Fibroblast of gingiva (primary cell): ENCODE results near the gene ZNF568.

Source experiments
- DNase-seq: peaks from one replicate; pipeline ENCODE4 v3.0.0-alpha.2; 2011; ENCODE audit warnings: low read depth

Gene ZNF568

GRCh38 chr19:36915992-36916830 is at the start of gene ZNF568, which contains the start of gene ZNF829:
Gene ZNF568, plus strand, starts transcription at chr19:36916332. Its CDS starts 6,439 bp downstream, at chr19:36922771.
Gene ZNF829, minus strand, starts transcription at chr19:36916291. Its CDS starts 1,124 bp downstream, at chr19:36915167.
- peak; percentile 90 for DNase-seq

DNA sequence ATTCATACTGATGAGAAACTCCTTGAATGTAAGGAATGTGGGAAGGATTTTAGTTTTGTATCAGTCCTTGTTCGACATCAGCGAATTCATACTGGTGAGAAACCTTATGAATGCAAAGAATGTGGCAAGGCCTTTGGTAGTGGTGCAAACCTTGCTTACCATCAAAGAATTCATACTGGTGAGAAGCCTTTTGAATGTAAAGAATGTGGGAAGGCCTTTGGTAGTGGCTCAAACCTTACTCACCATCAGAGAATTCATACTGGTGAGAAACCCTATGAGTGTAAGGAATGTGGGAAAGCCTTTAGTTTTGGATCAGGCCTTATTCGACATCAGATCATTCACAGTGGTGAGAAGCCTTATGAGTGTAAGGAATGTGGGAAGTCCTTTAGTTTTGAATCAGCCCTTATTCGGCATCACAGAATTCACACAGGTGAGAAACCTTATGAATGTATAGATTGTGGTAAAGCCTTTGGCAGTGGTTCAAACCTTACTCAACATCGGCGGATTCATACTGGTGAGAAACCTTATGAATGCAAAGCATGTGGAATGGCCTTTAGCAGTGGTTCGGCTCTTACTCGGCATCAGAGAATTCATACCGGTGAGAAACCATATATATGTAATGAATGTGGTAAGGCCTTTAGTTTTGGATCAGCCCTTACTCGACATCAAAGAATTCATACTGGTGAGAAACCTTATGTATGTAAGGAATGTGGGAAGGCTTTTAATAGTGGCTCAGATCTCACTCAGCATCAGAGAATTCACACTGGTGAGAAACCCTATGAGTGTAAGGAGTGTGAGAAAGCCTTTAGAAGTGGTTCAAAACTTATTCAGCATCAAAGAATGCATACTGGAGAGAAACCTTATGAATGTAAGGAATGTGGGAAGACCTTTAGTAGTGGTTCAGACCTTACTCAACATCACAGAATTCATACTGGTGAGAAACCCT is 38.9 kb upstream of the ZNF568 start:
- no peak for DNase-seq

GRCh38 chr19:36891768-36892357 is 24.3 kb upstream of the ZNF568 start:
- no peak for DNase-seq

- DNase-seq, result no peak
Observed at GRCh38 chr19:36894849-36895383, 21.2 kb upstream of the ZNF568 start.

DNA sequence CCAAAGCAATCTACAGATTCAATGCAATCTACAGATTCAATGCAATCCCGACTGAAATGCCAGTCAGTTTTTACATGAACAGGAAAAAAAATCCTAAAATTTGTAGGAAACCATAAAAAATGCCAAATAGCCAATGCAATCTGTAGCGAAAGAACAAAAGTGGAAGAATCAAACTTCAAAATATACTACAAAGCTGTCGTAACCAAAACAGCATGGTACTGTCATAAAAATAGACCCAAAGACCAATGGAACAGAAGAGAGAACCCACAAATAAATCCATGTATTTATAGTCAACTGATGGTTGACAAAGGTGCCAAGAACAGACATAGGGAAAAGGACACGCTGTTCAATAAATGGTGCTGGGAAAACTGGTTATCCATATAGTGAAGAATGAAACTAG is 17.7 kb upstream of the ZNF568 start:
- no peak for DNase-seq

GRCh38 chr19:36916991-36917390 is 859 bp downstream of the ZNF568 start:
- peak; percentile 57 for DNase-seq

DNA sequence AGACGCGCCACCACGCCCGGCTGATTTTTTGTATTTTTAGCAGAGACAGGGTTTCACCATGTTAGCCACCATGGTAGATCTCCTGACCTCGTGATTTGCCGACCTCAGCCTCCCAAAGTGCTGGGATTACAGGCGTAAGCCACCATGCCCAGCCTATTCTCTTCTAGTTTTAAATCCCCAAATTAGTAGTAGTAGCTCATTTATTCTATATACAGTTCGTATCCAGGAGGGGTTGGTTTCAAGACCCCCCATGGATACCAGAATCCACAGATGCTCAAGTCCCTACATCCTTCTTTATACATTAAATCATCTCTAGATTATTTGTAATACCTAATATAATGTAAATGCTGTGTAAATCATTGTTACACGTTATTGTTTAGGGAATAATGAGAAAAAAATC is 2.0 kb downstream of the ZNF568 start:
- no peak for DNase-seq

DNA sequence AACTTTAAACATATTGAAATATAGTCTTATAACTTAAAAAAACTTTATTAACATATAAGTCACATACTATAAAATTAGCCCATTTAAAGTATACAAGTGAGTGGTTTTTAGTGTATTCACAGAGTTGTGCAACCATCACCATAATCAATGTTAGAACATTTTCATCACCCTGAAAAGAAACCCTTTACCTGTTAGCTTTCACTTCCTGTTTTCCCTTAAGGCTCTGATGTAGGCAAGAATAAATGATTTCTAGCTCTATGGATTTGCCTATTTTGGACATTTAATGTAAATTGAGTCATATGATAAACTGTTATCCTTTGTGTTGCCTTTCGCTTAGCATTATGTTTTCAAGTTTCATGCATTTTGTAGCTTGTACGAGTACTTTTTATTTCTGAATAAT is 15.6 kb downstream of the ZNF568 start:
- DNase-seq, result no peak

DNA sequence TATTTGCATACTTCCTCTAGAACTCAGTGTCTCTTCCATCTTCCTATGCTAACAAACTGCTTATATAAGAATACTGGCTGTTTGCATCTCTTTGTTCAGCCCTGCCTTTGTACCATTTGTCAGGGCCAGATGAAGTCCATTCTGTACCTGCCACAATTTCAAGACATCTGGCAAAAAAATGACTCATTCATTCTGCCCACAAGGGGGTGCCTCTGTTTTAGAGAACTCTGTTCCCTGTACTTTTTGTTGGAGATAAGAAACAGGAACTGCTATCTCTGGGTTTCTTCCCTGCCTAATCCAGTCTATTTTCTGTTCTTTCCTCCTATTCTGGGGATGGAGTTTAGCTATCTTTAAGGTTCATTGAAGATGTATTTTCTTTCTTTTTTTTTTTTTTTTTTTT is 23.0 kb downstream of the ZNF568 start:
- DNase-seq, result no peak

GRCh38 chr19:36950335-36951119 is 34.4 kb downstream of the ZNF568 start:
- DNase-seq, result no peak

- DNase-seq, result no peak
Observed at GRCh38 chr19:36962346-36962745, 46.2 kb downstream of the ZNF568 start.

DNA sequence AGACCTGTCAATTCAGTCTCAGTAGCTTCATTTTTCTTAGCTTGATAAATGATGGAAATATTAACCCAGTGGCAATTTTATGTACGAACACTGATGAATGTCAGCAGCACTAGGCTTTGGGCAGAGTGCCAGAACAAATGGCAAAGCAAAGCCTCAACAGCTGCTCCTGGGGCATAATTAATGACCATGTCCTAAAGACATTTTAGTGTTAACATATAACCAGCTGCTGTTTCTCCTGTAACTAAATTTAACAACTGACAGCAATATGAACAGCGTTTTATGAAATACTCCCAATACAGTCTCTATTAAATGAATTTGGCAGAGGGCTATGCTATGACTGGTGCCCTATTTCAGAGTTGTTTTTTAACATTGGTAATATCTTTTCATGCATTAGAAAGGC is 47.1 kb downstream of the ZNF568 start:
- DNase-seq, result no peak

DNA sequence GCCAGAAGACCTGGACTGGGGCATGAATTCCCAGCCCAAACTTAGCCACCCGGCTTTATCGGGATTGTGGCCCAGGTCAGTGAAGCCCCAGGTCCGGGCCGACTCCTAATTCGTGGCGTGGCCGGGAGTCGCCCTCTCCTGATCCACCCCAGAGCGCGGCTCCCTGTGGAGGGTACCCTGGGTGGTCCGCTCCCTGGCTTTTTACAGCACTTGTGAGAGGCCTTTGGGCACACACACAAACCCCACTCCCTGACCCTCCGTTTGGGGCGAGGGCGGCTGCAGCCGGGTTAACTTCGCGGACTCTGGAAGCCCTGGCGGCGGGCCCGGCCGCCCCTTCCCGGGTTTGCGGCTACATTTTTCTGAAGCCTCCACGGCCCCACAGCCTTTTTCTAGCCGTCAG is 56.4 kb downstream of the ZNF568 start:
- DNase-seq, result no peak

- peak; percentile 64 for DNase-seq
Observed at GRCh38 chr19:36973021-36973843, 57.1 kb downstream of the ZNF568 start.

DNA sequence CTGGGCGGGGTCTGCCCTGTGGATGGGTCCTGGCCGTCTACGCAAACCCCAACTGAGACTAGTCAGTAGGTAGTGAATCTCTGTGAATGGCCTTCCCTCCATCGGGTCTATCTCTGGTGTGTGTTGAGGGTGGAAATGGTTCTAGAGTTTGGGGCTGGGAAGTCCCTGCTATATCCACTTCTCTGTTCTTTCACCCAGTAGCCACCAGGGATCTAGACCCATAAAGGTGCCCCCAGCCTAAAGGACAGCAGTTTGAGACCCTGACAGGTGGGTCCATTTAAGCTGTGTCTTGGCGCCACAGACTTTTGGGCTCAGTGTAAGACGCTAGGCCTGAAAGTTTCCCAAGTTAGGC is 57.7 kb downstream of the ZNF568 start:
- no peak for DNase-seq

DNA sequence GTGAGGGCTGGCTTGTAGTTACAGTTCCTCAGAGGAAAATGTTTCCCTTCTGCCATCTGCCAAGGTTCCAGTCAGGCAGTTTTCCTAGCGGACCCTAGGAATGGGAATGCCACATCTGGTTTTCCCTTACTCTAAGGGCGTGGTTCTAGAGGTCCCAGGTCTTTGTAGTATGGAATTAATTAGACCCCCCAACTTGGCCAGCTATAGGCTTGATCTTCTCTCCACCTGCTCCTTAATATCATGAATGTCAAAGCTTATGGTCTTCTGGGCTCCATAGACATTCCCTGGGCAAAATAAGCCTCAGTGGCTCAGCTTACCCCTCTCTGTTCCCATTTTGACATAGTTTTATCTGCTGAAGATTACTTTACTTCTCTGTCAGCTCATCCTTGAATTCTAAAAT is 70.0 kb downstream of the ZNF568 start:
- DNase-seq, result no peak

- DNase-seq, result no peak
Observed at GRCh38 chr19:36986601-36987000, 70.5 kb downstream of the ZNF568 start.

- no peak for DNase-seq
Observed at GRCh38 chr19:36987091-36987490, 71.0 kb downstream of the ZNF568 start.

DNA sequence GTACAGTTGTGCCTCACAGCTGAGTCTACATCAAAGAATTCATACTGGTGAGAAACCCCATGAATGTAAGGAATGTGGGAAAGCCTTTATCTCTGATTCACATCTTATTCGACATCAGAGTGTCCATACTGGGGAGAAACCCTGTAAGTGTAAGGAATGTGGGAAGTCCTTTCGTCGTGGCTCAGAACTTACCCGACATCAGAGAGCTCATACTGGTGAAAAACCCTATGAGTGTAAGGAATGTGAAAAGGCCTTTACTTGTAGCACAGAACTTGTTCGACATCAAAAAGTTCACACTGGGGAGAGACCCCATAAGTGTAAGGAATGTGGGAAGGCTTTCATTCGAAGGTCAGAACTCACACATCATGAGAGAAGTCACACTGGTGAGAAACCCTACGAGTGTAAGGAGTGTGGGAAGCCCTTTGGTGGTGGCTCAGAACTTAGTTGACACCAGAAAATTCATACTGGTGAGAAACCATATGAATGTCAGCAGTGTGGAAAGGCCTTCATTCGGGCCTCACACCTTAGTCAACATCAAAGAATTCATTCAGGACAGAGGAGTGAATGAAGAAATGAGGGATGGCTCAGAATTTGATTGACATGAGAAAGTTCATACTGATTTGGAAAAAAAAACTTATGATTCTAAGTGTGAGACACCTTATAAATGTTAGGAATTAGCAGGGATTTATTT is 81.2 kb downstream of the ZNF568 start:
- no peak for DNase-seq

DNA sequence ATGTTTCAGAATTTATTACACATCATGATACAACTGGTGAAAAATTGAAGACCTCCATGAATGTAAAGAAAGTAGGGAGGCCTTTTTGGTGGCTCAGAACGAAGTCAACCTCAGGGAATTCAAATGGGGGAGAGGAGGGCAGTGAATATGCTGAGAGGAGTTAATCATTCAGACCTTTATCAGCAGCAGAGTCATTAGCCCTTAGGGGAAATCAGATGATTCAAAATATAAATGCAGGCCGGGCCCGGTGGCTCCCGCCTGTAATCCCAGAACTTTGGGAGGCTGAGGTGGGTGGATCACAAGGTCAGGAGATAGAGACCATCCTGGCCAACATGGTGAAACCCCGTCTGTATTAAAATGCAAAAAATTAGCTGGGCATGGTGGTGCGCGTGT is 81.7 kb downstream of the ZNF568 start:
- no peak for DNase-seq
